Osteocyte (in vitro differentiated cells): ENCODE measurements around the gene PPP2R2B. TPM values are rescaled to one million over a fixed set of nuclear protein-coding genes. Genes with fewer than 3 reads are reported as not detected.

ENCODE experiments used
- DNase-seq: peaks from one replicate; pipeline ENCODE4 v3.0.0; 2021; ENCODE audit warnings: mixed read lengths; ENCODE audit not compliant: unreplicated experiment; ENCODE audit errors: extremely low spot score
- H3K27ac Mint-ChIP-seq: one replicate; pipeline ENCODE4 v1.8.0; 2021; ENCODE audit warnings: mild to moderate bottlenecking, mixed read lengths; ENCODE audit not compliant: unreplicated experiment
- H3K27me3 Mint-ChIP-seq: one replicate; pipeline ENCODE4 v1.8.0; 2021; ENCODE audit warnings: mixed read lengths; ENCODE audit not compliant: unreplicated experiment
- H3K36me3 Mint-ChIP-seq: one replicate; pipeline ENCODE4 v1.8.0; 2021; ENCODE audit warnings: mixed read lengths; ENCODE audit not compliant: unreplicated experiment
- H3K4me1 Mint-ChIP-seq: one replicate; pipeline ENCODE4 v1.8.0; 2021; ENCODE audit warnings: mixed read lengths; ENCODE audit not compliant: unreplicated experiment
- H3K4me3 Mint-ChIP-seq: one replicate; pipeline ENCODE4 v1.8.0; 2021; ENCODE audit warnings: mild to moderate bottlenecking, moderate library complexity, mixed read lengths; ENCODE audit not compliant: unreplicated experiment
- H3K9me3 Mint-ChIP-seq: one replicate; pipeline ENCODE4 v1.8.0; 2021; ENCODE audit warnings: mixed read lengths; ENCODE audit not compliant: unreplicated experiment
- long read RNA-seq: library from polyadenylated mRNA; unstranded; transcript quantifications from one replicate; pipeline ENCODE4 v2.0.0, GENCODE V29; 2021
- total RNA-seq: library from RNA; stranded (reverse); gene quantifications from 2 replicates; pipeline ENCODE4 v1.2.1, GENCODE V29; 2021
- TF ChIP-seq, protein P1 (sequence below): fragments of 200-600 bp; sonication (generic); IDR thresholded peaks from 2 replicates; pipeline ENCODE4 v1.5.0; 2021; ENCODE audit warnings: antibody characterized with exemption, mild to moderate bottlenecking, moderate library complexity

The PPP2R2B gene
- not detected in 2 replicates for total RNA-seq
- long read RNA-seq = 0 reads

DNA sequence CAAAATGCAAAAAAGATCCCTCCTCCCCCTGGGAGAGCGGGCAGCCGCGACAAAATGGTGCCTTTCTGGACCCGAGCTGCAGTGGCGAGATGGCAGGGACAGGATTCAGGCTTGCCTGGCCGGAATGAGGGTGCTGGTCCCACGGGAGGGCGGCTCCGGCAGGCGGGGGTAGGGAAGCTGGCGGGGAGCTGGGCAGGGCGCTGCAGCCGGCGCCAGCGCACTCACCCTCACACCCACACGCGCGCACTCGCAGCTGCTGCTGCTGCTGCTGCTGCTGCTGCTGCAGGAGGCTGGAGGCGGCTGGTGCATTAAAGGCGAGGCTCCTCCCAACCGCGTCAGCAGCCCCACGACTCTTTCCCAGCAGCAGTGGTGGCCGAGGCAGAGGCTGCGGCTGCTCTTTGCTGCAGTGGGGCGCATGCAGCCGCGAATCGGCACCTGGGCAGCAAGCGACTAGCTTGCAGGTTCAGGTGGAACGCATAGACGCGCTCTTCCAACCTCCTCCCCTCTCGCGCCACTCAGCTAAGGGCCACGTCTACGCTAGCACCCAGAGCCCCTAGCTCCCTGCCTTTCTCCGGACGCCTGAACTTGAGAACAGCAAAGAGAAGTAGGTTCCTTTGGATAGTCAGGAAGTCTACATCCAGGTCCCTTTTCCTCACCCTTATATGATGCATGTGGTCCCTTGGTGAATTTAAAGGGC lies at the start of gene PPP2R2B:
Gene PPP2R2B, minus strand, starts transcription at position 282 of the 697 bp plus-strand sequence.
- Mint-ChIP-seq H3K4me3 (peak within 1 kb of the TSS; percentile 77), H3K27ac (no peak within 1 kb of the TSS), H3K9me3 (no peaks in the 10 kb centered on the region), H3K36me3 (no peaks in the 10 kb centered on the region), H3K4me1 (peaks cover 12% of the 10 kb centered on the region), H3K27me3 (peaks cover 49% of the 10 kb centered on the region)
- TF ChIP-seq, protein P1, sequence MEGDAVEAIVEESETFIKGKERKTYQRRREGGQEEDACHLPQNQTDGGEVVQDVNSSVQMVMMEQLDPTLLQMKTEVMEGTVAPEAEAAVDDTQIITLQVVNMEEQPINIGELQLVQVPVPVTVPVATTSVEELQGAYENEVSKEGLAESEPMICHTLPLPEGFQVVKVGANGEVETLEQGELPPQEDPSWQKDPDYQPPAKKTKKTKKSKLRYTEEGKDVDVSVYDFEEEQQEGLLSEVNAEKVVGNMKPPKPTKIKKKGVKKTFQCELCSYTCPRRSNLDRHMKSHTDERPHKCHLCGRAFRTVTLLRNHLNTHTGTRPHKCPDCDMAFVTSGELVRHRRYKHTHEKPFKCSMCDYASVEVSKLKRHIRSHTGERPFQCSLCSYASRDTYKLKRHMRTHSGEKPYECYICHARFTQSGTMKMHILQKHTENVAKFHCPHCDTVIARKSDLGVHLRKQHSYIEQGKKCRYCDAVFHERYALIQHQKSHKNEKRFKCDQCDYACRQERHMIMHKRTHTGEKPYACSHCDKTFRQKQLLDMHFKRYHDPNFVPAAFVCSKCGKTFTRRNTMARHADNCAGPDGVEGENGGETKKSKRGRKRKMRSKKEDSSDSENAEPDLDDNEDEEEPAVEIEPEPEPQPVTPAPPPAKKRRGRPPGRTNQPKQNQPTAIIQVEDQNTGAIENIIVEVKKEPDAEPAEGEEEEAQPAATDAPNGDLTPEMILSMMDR = no peak
- DNase-seq = no peak

DNA sequence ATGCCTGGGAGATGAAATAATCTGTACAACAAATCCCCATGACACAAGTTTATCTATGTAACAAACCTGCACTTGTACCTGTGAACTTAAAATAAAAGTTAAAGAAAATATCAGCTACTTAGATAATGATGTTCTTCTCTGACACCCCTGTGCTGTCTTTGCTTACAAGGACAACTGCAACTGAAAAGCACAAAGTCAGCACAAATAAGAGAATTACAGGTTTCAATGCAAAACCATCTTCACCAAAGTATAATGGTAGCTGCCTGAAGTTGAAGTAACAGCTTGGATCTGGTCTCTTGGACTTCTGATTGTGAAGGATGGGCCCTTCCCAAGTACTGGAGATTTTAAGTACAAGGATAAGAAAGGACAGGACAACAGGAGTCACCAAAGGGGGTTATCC lies 45.6 kb upstream of the PPP2R2B start:
- Mint-ChIP-seq H3K4me3 (no peak overlapping the region), H3K27ac (no peak overlapping the region), H3K9me3 (no peaks in the 10 kb centered on the region), H3K27me3 (peaks cover 8% of the 10 kb centered on the region), H3K36me3 (no peaks in the 10 kb centered on the region), H3K4me1 (no peaks in the 10 kb centered on the region)
- no peak for DNase-seq
- TF ChIP-seq, protein P1 = no peak

DNA sequence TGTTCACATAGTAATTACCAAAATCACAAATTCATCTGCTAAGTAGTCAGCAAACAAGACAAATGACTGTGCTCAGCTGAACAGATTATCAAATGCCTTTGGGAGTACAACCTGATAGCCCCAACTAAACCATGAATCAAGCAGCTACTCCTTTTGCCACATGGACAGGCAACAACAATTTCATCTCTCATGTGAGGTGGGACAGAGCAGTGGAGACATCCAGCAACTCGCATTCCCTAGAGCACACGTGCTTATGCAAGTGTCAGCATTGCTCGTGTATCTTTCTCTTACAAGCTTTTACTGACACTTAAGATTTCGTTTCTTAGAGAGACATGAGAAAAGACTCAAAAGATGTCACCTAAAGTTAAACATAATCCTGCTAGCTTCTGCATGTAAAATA lies 42.7 kb upstream of the PPP2R2B start:
- no peaks in the 10 kb centered on the region for H3K36me3 Mint-ChIP-seq
- no peak overlapping the region for H3K4me3 Mint-ChIP-seq
- TF ChIP-seq, protein P1 = no peak
- no peak for DNase-seq
- no peaks in the 10 kb centered on the region for H3K4me1 Mint-ChIP-seq
- H3K27me3 Mint-ChIP-seq = peaks cover 16% of the 10 kb centered on the region
- H3K27ac Mint-ChIP-seq = no peak overlapping the region
- no peaks in the 10 kb centered on the region for H3K9me3 Mint-ChIP-seq

DNA sequence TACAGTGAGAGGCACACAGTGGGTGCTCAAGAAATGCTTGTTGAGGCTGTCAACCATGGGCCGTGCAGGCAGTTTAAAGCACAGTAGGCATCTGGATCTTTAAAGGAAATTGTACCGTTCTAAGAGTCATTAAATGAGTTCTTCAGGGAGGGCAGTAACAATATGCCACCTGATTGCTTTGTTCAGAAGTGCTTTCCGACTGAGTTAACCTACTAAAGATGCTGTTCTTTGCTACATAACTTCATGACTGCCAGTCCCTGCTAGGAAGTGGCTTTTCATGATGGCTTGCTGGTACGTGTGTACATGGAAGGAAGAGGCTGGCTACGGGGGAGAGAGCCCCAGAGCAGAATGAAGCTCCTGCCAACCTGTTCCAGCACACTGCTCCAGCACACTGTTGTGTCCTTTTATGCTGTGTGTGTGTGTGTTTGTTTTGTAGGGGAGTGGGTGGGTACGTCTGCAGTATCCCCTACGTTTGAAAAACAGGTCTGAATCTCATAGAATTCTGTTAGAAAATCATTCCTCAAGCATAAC lies 41.9 kb upstream of the PPP2R2B start:
- H3K9me3 Mint-ChIP-seq = no peaks in the 10 kb centered on the region
- DNase-seq = no peak
- no peaks in the 10 kb centered on the region for H3K4me1 Mint-ChIP-seq
- H3K27me3 Mint-ChIP-seq = peaks cover 19% of the 10 kb centered on the region
- no peak overlapping the region for H3K27ac Mint-ChIP-seq
- TF ChIP-seq, protein P1 = no peak
- H3K4me3 Mint-ChIP-seq = no peak overlapping the region
- no peaks in the 10 kb centered on the region for H3K36me3 Mint-ChIP-seq

DNA sequence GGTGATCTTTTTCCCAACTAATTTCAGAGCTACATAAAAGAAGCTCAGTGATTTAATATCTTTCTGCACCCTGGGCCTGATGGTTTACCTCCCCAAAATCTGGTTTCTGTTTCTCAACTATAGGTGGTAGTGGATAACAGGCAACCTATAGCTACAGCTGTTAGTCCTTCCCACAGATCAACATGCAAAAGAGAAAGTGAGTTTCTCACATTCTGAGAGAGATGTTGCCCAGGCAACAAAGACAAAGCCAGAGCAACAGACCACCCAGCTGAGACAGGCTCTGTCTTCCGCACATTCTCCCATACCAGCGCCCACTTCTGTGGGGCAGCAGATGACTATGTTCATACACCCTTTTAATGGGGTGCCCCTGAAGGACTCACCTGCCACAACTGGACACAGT lies 40.7 kb upstream of the PPP2R2B start:
- peaks cover 23% of the 10 kb centered on the region for H3K27me3 Mint-ChIP-seq

More for the DNA sequence above, 40.7 kb upstream of the PPP2R2B start:
- Mint-ChIP-seq H3K27ac (no peak overlapping the region), H3K4me1 (no peaks in the 10 kb centered on the region), H3K36me3 (no peaks in the 10 kb centered on the region), H3K9me3 (no peaks in the 10 kb centered on the region), H3K4me3 (no peak overlapping the region)
- no peak for DNase-seq
- TF ChIP-seq, protein P1 = no peak
